Hypothalamus (tissue), 51 donors: ENCODE data around the gene CPA1.

ENCODE experiments used
- DNase-seq, 51 donors: peaks; one replicate each; lab custom pipeline; 2025; lab: John Stamatoyannopoulos, UW

Gene CPA1

DNA sequence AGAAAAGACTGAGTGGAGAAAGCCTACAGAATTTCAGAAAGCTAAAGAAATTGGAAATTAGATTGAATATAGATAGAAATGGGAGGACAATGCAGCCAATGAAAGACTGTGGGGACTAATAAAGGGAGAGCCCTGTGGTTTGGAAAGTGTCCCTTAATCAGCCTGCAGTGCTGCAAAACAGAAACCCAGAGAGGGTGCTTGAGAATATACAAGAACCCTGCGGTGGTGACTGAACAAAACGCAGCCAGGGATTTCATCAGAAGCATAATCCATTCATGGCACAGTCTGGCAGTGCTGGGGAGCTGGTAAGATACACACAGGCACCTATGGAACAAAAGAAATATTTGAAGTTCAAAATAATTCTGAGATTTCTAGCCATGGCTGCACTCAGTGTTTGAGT, 41.4 kb downstream of the CPA1 start:
- peak in 18 of 51 donors; percentile 3 to 56 (median 28) for DNase-seq

DNA sequence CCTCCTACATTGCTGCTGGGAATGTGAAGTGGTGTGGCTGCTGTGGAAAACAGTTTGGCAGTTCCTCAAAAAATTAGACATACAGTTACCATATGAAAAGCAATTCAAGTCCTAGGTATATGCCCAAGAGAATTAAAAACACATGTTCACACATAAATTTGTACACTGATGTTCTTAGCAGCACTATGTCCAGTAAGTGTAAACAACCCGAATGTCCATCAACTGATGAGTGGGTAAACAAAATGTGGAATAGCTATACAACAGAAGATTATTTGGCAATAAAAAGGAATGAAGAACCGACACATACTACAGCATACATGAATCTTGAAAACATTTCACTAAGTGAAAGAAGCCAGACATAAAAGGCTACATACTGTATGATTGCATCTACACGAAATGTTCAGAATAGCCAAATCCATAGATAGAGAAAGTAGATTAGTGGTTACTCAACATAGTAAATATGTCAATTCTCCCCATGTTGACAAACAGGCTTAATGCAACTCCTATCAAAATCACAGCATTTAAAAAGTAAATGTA, 43.3 kb downstream of the CPA1 start:
- no peak for DNase-seq

DNA sequence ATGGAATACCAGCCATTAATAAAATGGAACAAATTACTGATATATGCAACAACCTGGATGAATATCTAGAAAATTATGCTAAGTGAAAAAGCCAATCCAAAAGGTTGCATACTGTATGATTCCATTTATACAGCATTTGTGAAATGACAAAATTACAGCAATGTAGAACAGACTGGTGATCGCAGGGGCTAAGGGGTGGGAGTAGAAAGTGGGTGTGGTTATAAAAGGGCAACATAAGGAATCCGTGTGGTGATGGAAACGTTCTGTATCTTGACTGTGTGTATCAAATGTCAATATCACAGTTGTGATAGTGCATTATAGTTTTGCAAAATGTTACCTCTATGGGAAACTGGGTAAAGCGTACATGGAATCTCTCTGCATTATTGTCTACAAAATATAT, 45.5 kb downstream of the CPA1 start:
- no peak for DNase-seq

DNA sequence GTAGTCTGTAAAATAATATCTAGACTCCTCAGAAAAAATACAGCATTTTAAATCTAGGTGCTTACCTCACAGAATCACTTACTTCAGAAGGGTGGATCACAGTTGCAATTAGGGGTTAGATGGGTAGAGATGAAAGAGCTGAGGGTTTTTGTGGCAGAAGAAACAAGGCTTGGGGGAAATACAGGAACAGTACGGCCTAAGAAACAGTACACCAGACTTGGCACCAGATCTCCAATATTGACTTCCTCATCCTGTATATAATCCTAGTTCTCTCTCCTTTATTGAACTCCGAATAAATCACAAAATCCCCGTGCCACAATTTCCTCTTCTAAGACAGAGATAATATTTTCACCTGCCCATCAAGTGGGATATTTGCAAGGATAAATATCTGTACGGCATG, 46.3 kb downstream of the CPA1 start:
- no peak for DNase-seq

DNA sequence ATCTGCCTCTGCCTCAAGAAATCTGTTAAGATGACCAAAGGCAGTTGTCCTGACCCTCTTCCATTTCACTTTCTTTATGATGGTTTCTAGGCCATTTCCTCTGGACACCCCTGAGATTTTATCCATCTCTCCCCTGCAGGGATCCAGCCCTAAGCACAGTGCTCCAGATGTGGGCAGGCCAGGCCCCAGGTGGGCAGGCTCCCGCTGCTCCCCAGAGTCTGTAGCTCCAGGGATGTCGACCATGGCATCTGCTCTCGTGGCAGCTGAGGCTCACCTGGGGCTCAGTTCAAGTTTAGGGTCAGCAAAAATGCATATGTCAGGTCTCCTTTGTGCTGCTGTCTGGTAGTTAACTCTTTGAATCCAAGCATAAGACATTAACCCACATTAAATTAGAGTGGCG, 48.7 kb downstream of the CPA1 start:
- DNase-seq: no peak

DNA sequence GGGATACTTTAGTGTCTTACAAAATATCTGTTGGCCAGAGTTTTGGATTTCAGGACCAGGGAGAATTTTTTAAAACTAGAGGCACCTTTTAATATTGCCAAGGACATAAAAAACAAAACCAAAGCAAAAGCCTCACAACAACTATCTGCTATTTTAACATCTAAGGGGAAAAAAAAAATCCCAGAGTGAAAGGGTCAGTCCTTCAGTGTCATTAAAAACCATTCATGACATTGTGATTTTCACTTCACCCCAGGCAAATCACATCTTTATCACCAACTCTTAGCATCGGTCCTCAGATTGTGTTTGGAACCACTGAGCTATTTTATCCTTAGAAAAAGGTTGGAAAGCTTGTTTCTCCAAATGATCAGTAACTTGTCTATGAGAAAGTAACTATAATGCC, 49.8 kb downstream of the CPA1 start:
- DNase-seq: no peak

DNA sequence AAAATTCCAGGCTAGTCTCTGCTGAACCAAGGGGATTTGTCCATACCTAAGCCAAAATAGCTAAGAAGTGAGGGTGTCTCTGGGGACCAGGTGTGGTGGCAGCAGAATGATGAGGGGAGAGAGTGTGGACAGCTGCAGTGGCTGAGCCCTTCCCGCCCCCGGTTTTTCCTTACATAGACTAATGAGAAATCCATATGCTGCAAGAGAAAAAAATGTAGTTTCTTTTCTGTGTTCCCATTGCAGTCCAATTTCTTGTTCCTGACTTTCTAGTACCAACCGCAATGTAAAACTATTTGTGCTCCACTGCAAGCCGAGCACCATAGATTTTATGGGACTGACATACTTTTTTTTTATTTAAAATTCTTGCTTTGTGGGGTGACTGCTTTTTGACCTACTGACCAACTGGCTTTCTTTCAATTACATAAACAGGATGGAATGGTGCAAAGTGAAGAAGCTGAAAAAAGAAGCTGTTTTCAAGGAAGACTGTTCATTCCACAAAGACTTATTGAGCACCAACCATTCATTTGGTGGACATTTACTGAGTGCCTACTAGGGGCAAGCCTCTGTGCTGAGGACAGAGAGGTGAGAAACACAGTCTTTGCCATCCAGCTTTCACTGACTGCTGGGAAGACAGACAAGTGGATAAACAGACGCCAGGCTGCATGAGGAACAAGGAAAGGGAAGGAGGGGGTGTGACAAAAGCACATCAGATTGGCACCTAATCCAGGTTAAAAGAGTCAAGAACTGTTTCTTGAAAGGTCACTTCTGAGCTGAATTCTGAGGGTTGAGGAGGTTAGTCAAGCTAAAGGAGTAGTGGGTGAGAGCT, 50.8 kb downstream of the CPA1 start:
- no peak for DNase-seq

DNA sequence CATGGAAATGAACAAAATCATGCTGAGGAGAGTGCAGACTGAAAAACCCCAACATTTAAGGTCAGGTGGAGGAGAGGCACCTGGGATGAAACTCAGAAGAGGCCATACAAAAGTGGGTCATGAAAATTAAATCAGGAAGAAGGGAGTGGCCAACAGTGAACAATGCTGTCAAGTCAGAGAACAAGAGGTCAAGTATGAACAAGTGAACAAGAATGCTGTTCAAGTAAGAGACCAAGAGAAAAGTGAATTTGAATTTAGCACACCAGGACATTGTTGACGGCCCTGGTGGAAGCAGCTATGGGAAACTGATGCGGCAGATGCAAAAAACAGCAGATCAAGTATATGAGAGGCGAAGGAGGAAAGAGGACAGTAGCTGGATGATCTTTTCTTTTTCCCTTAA, 52.6 kb downstream of the CPA1 start:
- DNase-seq: no peak

DNA sequence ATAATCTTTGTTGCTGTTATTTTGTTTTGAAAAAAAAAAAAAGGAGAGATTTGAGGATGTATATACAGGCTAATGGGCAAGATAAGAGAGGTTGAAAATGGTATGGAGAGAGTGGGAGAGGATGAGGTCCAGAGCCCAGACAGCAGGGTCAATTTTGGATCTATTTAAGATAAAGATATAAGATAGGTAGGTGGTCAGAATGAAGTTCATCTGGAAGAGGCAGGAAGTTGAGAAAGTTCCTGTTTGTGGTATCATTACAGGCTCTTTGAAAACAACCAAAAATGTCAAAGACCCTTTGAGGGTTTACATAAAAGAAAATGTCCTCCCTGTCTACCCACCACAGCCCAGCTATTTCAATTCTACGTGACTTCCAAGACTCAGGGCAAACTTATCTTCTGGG, 53.0 kb downstream of the CPA1 start:
- no peak for DNase-seq

DNA sequence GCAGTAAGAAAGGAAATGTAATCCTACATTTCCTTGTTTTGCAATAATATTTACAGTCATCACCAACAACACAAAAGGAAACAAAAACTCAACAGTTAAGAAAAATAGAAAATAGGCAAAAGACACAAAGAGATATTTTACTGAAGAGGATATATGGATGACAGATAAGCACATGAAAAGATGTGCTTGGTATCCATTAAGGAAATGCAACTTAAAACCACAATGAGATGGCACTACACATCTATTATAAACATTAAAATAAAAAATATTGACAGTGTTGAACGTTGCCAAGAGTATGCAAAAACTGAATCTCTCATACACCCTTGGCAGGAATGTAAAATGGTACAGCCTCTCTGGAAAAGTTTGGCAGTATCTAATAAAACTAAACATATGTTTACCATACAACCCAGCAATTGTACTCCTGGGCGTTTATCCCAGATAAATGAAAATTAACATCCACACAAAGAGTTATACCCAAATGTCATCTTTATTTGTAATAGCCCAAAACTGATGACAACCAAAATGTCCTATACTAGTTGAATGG, 55.1 kb downstream of the CPA1 start:
- DNase-seq: no peak

DNA sequence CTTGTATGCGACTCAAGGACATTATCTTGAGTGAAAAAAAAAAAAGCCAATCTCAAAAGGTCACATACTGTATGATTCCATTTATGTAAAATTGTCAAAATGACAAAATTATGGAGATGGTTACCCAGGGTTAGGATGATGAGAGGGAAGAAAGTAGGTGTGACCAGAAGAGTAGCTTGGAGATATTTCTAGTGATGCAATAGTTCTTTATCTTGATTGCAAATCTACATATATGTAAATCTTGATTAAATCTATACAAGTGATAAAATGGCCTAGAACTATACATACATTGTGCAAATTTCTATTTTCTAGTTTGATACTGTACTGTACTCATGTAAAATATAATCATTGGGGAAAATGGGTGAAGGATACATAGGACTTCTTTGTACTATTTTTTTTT, 56.0 kb downstream of the CPA1 start:
- DNase-seq: no peak
